ENCODE data around the gene HSPB2.

The HSPB2 gene

GRCh38 chr11:111939836-111940604 lies 27.5 kb downstream of the HSPB2 start:
- DNase-seq (ENCODE audit: low spot score) = peak; percentile 72

- no peak for DNase-seq (ENCODE audit: low spot score)
These were observed 29.4 kb downstream of the HSPB2 start for GRCh38 chr11:111941963-111942362.

GRCh38 chr11:111942829-111943228 lies 30.3 kb downstream of the HSPB2 start:
- no peak for DNase-seq (ENCODE audit: low spot score)

- peak; percentile 65 for DNase-seq (ENCODE audit: low spot score)
These were observed 31.6 kb downstream of the HSPB2 start for GRCh38 chr11:111944139-111944538.

- peak; percentile 59 for DNase-seq (ENCODE audit: low spot score)
These were observed 32.1 kb downstream of the HSPB2 start for GRCh38 chr11:111944651-111945051.

- DNase-seq (ENCODE audit: low spot score) = no peak
These were observed 32.7 kb downstream of the HSPB2 start for GRCh38 chr11:111945198-111945597.

GRCh38 chr11:111946499-111946898 lies 34.0 kb downstream of the HSPB2 start:
- no peak for DNase-seq (ENCODE audit: low spot score)

GRCh38 chr11:111947143-111947542 lies 34.6 kb downstream of the HSPB2 start:
- DNase-seq (ENCODE audit: low spot score) = no peak

- DNase-seq (ENCODE audit: low spot score) = no peak
These were observed 37.2 kb downstream of the HSPB2 start for GRCh38 chr11:111949519-111950426.

- no peak for DNase-seq (ENCODE audit: low spot score)
These were observed 39.0 kb downstream of the HSPB2 start for GRCh38 chr11:111951565-111951964.

GRCh38 chr11:111954154-111954553 lies 41.6 kb downstream of the HSPB2 start:
- DNase-seq (ENCODE audit: low spot score) = no peak

GRCh38 chr11:111957663-111958444 lies 45.3 kb downstream of the HSPB2 start:
- DNase-seq (ENCODE audit: low spot score) = no peak

- DNase-seq (ENCODE audit: low spot score) = no peak
These were observed 48.4 kb downstream of the HSPB2 start for GRCh38 chr11:111960916-111961315.

- no peak for DNase-seq (ENCODE audit: low spot score)
These were observed 49.1 kb downstream of the HSPB2 start for GRCh38 chr11:111961389-111962300.
